Duodenal mucosa (tissue), 2 donors: ENCODE results near the gene NCL.

Source experiments
- H3K27ac ChIP-seq: one replicate; pipeline ENCODE4 v1.7.0; 2013; ENCODE audit warnings: low read depth, low read length
- H3K27me3 ChIP-seq, 2 donors: one replicate each; pipeline ENCODE4 v1.7.0; 2013; ENCODE audit warnings: low read length in 2 of 2, control low read depth in 1 of 2; ENCODE audit not compliant: insufficient read depth in 2 of 2, control insufficient read depth in 1 of 2
- H3K36me3 ChIP-seq, 2 donors: one replicate each; pipeline ENCODE4 v1.7.0; 2013; ENCODE audit warnings: low read length in 2 of 2, control low read depth in 1 of 2; ENCODE audit not compliant: insufficient read depth in 2 of 2, control insufficient read depth in 1 of 2
- H3K4me1 ChIP-seq, 2 donors: one replicate each; pipeline ENCODE4 v1.7.0; 2013; ENCODE audit warnings: low read length in 2 of 2, control low read depth in 1 of 2; ENCODE audit not compliant: insufficient read depth in 2 of 2, control insufficient read depth in 1 of 2
- H3K4me3 ChIP-seq, 2 donors: one replicate each; pipeline ENCODE4 v1.7.0; 2013; ENCODE audit warnings: low read length in 2 of 2, low read depth in 1 of 2
- H3K9ac ChIP-seq, 2 donors: one replicate each; pipeline ENCODE4 v1.7.0; 2013; ENCODE audit warnings: low read length in 2 of 2, low read depth in 1 of 2
- H3K9me3 ChIP-seq, 2 donors: one replicate each; pipeline ENCODE4 v1.7.0; 2013; ENCODE audit warnings: low read length in 2 of 2, control low read depth in 1 of 2; ENCODE audit not compliant: control insufficient read depth in 1 of 2

Gene NCL

DNA sequence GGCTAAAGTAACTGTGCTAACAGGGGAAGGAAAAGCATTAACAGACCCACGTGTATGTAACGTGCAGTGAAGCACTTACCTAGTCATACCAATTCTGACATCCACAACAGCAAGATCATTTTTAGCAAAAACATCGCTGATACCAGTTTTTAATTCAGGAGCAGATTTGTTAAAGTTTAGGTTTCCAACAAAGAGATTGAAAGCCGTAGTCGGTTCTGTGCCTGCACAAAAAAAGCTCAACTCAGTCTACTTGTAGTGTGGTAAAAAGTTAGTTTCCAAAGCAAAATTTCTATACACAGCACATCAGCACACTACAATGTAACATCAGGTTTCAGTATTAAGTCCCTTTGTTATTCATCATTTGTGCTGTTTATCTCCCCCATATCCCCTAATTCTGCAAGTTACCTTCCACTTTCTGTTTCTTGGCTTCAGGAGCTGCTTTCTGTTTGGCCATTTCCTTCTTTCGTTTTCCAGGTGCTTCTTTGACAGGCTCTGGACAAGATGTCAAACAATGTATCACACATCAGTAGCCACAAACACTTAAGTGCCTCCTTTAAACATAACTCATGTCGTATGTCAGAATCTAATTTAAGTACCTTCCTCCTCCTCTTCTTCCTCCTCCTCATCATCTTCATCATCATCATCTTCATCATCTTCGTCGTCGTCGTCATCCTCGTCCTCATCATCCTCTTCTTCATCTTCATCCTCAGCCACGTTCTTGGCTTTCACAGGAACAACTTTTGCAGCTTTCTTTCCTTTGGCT is 4.0 kb downstream of the NCL start:
- no peak overlapping the region for H3K27ac ChIP-seq
- H3K4me1 ChIP-seq: peaks cover 24 to 31% of the 10 kb centered on the region in 2 donors
- no peaks in the 10 kb centered on the region for H3K9me3 ChIP-seq
- H3K36me3 ChIP-seq: peaks cover 77% of the 10 kb centered on the region in 2 donors
- no peaks in the 10 kb centered on the region for H3K27me3 ChIP-seq
- no peak overlapping the region for H3K4me3 ChIP-seq
- no peak overlapping the region for H3K9ac ChIP-seq

- peaks cover 21 to 30% of the 10 kb centered on the region in 2 donors for H3K4me1 ChIP-seq
- no peak overlapping the region for H3K9ac ChIP-seq
- H3K9me3 ChIP-seq: no peaks in the 10 kb centered on the region
- no peak overlapping the region for H3K27ac ChIP-seq
- no peak overlapping the region for H3K4me3 ChIP-seq
- H3K27me3 ChIP-seq: no peaks in the 10 kb centered on the region
- H3K36me3 ChIP-seq: peaks cover 92 to 96% of the 10 kb centered on the region in 2 donors
These were observed 5.9 kb downstream of the NCL start for GRCh38 chr2:231458368-231458767.

DNA sequence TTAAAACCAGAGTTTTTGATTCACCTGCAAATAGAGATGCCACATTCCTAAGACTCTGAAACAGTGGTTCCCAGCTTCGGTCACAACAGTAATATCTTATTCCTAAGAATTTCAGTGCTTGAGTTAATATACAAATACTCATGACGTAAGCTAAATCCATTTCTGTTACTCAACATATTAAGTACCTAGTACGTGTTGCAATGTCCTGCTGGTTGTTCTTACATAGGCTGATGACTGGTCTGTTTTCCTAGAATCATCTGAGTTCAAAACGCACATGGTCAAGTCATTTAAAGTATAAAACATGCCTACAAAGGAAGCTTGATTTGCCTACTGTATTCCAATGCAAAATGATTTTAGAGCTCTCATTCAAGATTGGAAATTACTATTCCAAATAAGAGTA is 7.2 kb downstream of the NCL start:
- Histone ChIP-seq H3K9me3 (no peaks in the 10 kb centered on the region), H3K27me3 (no peaks in the 10 kb centered on the region), H3K4me1 (peaks cover 9 to 18% of the 10 kb centered on the region in 2 donors), H3K27ac (no peak overlapping the region), H3K4me3 (no peak overlapping the region), H3K9ac (no peak overlapping the region), H3K36me3 (peaks cover 82 to 91% of the 10 kb centered on the region in 2 donors)

DNA sequence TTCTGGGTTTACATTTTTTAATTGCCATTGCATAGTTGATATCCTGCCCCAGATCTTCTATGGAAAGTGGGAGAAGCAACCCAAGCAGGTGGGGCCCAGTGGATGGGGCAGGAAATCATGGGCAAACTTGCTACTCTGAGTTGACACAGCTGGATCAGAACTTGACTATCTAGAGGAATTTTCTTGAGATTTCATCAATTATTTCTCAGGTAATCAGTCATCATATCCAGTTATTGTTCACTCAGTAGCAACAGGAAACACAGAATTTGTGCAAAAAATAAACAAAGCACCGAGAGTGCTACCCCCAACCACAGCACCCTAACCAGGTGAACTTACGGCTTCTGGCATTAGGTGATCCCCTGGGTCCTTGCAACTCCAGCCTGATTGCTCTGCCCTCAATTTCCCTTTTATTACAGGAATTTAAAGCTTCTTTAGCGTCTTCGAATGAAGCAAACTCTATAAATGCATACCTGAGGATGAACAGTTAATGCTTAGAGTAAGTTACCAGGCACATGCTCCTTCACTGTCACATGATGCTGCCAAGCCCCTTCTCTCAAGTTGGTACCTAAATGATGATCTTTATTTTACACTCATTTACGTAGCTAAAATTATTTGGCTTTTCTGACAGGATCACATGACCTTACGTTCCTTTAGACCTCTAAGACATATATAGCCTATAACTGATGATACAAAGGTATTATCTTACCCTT is 7.8 kb downstream of the NCL start:
- Histone ChIP-seq H3K4me1 (peaks cover 3 to 11% of the 10 kb centered on the region in 2 donors), H3K27ac (no peak overlapping the region), H3K9ac (no peak overlapping the region), H3K27me3 (no peaks in the 10 kb centered on the region), H3K9me3 (no peaks in the 10 kb centered on the region), H3K36me3 (peaks cover 76 to 85% of the 10 kb centered on the region in 2 donors), H3K4me3 (no peak overlapping the region)

DNA sequence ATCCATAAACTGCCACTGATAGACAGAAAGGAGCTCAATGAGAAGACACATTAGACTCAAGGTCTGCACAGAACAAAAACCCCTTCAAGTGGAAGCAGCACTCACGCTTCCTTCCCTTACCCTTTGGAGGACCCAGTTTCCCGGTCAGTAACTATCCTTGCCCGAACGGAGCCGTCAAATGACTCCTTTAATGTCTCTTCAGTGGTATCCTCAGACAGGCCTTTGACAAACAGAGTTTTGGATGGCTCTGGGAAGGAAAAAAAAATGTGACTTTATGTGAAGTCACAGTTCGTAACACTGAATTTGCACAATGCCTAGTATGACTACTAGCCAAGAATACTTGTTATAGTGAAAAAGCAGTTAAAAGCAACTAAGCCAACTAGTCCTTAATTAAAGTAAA is 8.4 kb downstream of the NCL start:
- Histone ChIP-seq H3K4me1 (peaks cover 0 to 9% of the 10 kb centered on the region in 2 donors), H3K36me3 (peaks cover 72 to 79% of the 10 kb centered on the region in 2 donors), H3K27ac (no peak overlapping the region), H3K9me3 (no peaks in the 10 kb centered on the region), H3K4me3 (no peak overlapping the region), H3K9ac (no peak overlapping the region), H3K27me3 (no peaks in the 10 kb centered on the region)

GRCh38 chr2:231455222-231455621 is 9.1 kb downstream of the NCL start:
- Histone ChIP-seq H3K4me3 (no peak overlapping the region), H3K9me3 (no peaks in the 10 kb centered on the region), H3K27me3 (no peaks in the 10 kb centered on the region), H3K4me1 (peaks cover 0 to 3% of the 10 kb centered on the region in 2 donors), H3K9ac (no peak overlapping the region), H3K27ac (no peak overlapping the region), H3K36me3 (peaks cover 65 to 73% of the 10 kb centered on the region in 2 donors)

- Histone ChIP-seq H3K4me1 (no peaks in the 10 kb centered on the region), H3K9ac (no peak overlapping the region), H3K36me3 (peaks cover 58 to 64% of the 10 kb centered on the region in 2 donors), H3K27ac (no peak overlapping the region), H3K27me3 (no peaks in the 10 kb centered on the region), H3K9me3 (no peaks in the 10 kb centered on the region), H3K4me3 (no peak overlapping the region)
These were observed 9.9 kb downstream of the NCL start for GRCh38 chr2:231454361-231454791.

DNA sequence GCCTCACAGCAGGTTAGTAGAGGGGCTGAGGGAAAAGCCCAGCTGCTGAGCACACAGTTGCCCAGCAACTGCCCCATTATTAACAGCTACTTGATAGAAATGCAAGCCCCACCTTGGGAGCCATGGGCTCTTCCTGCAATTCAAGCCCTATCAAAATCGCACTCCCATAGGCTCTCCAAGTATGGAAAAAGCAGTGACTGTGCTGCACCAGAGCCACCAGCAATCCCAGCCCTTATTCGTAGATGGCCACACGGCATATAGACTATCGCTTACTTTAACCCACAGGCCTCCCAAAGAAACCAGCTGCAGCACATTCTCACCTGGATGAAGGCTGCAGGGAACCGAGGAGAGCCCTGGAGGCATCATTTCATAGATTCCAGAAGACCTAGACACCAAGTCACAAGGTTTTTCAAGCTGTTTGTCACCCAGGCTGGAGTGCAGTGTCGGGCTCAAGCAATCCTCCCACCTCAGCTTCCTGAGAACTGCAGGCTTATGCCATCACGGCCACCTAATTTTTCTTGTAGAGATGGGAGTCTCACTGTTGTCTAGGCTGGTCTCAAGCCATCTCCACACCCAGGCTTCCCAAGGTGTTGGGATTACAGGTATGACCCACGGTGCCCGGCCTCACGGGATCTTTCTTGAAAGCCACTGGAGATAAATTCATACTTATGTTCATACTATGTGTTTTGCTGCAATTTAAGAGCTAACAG is 11.3 kb downstream of the NCL start:
- Histone ChIP-seq H3K9me3 (no peaks in the 10 kb centered on the region), H3K27ac (no peak overlapping the region), H3K27me3 (no peaks in the 10 kb centered on the region), H3K4me3 (no peak overlapping the region), H3K4me1 (no peaks in the 10 kb centered on the region), H3K9ac (no peak overlapping the region), H3K36me3 (peaks cover 44 to 50% of the 10 kb centered on the region in 2 donors)

GRCh38 chr2:231450548-231450989 is 13.7 kb downstream of the NCL start:
- no peak overlapping the region for H3K9ac ChIP-seq
- no peak overlapping the region for H3K27ac ChIP-seq
- H3K9me3 ChIP-seq: no peaks in the 10 kb centered on the region
- no peak overlapping the region for H3K4me3 ChIP-seq
- H3K27me3 ChIP-seq: no peaks in the 10 kb centered on the region
- no peaks in the 10 kb centered on the region for H3K4me1 ChIP-seq
- H3K36me3 ChIP-seq: peaks cover 20 to 26% of the 10 kb centered on the region in 2 donors
